Activated CD4-positive, alpha-beta memory T cell treated with anti-CD3 and anti-CD28 coated beads for 36 hours (primary cell): ENCODE results near the gene VPREB3. TPM values are rescaled to one million over a fixed set of nuclear protein-coding genes. Genes with fewer than 3 reads are reported as not detected.

ENCODE experiments used
- CTCF ChIA-PET: fragments of 350-600 bp; sonication (Branson Sonifier 250); formaldehyde crosslinking; loops from one replicate; lab custom pipeline; 2021; ENCODE audit warnings: antibody characterized with exemption, inconsistent platforms; lab: Charles Lee
- POLR2A ChIA-PET: fragments of 350-600 bp; sonication (Branson Sonifier 250); formaldehyde crosslinking; loops from one replicate; lab custom pipeline; 2021; ENCODE audit warnings: antibody characterized with exemption; lab: Charles Lee
- DNase-seq: peaks from one replicate; pipeline ENCODE4 v3.0.0-alpha.2; 2020
- H3K27ac Mint-ChIP-seq: one replicate; pipeline ENCODE4 v1.8.0; 2021; ENCODE audit warnings: mixed read lengths
- H3K27me3 Mint-ChIP-seq: one replicate; pipeline ENCODE4 v1.8.0; 2021; ENCODE audit warnings: mixed read lengths
- H3K36me3 Mint-ChIP-seq: one replicate; pipeline ENCODE4 v1.8.0; 2021; ENCODE audit warnings: mixed read lengths
- H3K4me1 Mint-ChIP-seq: one replicate; pipeline ENCODE4 v1.8.0; 2021; ENCODE audit warnings: low read depth, mixed read lengths
- H3K4me3 Mint-ChIP-seq: one replicate; pipeline ENCODE4 v1.8.0; 2021; ENCODE audit warnings: mild to moderate bottlenecking, mixed read lengths
- H3K9me3 Mint-ChIP-seq: one replicate; pipeline ENCODE4 v1.8.0; 2021; ENCODE audit warnings: mixed read lengths
- intact Hi-C: fragments of 100-400 bp; cut with micrococcal nuclease; formaldehyde crosslinking; loops from one replicate; pipeline ENCODE4 v1.15.1; 2023
- total RNA-seq, 2 experiments: library from RNA; stranded (reverse); gene quantifications; one replicate each; pipeline ENCODE4 v1.2.3, GENCODE V29; 2021

Gene VPREB3
- total RNA-seq, 2 experiments from 2014 or later = not detected

GRCh38 chr22:23716811-23717801 is 37.1 kb downstream of the VPREB3 start:
- Mint-ChIP-seq H3K4me3 (peak overlapping the region; percentile 74), H3K9me3 (no peaks in the 10 kb centered on the region), H3K27ac (peak overlapping the region; percentile 54), H3K27me3 (no peaks in the 10 kb centered on the region), H3K4me1 (peaks cover 11% of the 10 kb centered on the region), H3K36me3 (peaks cover 11% of the 10 kb centered on the region)
- intact Hi-C loops = loop anchor here (1.0 kb wide), 1 partner anchor 9 kb away; no protein-coding TSS in a partner anchor
- POLR2A ChIA-PET = interaction anchor here (0.7 to 3.6 kb wide), 5 partner anchors 11 to 197 kb away, joined by 3 to 15 read pairs (median 3); no protein-coding TSS in a partner anchor
- peak; percentile 85 for DNase-seq
- CTCF ChIA-PET = interaction anchor here (1.2 to 1.3 kb wide), 2 partner anchors 21 to 27 kb away, joined by 4 read pairs; no protein-coding TSS in a partner anchor

- H3K4me3 Mint-ChIP-seq = peak overlapping the region; percentile 41
- DNase-seq = no peak
- intact Hi-C loops = loop anchor here (1.0 kb wide), 1 partner anchor 8 kb away; no protein-coding TSS in a partner anchor
Observed at GRCh38 chr22:23715806-23716375, 38.3 kb downstream of the VPREB3 start.

GRCh38 chr22:23714596-23715578 is 39.3 kb downstream of the VPREB3 start:
- ChIA-PET POLR2A (interaction anchor here (3.6 kb wide), 1 partner anchor 18 kb away, joined by 15 read pairs; no protein-coding TSS in a partner anchor), CTCF (interaction anchor here (0.8 kb wide), 1 partner anchor 19 kb away, joined by 3 read pairs; no protein-coding TSS in a partner anchor)
- intact Hi-C loops = no loop called here
- H3K4me3 Mint-ChIP-seq = peak overlapping the region; percentile 23
- no peak overlapping the region for H3K27ac Mint-ChIP-seq
- DNase-seq = no peak
- no peaks in the 10 kb centered on the region for H3K9me3 Mint-ChIP-seq
- H3K36me3 Mint-ChIP-seq = peaks cover 27% of the 10 kb centered on the region
- peaks cover 14% of the 10 kb centered on the region for H3K4me1 Mint-ChIP-seq
- no peaks in the 10 kb centered on the region for H3K27me3 Mint-ChIP-seq

More at GRCh38 chr22:23715806-23716375, 38.3 kb downstream of the VPREB3 start:
- ChIA-PET CTCF (interaction anchor here (1.3 kb wide), 1 partner anchor 28 kb away, joined by 4 read pairs; no protein-coding TSS in a partner anchor), POLR2A (interaction anchor here (1.4 to 3.6 kb wide), 2 partner anchors 19 to 29 kb away, joined by 3 to 15 read pairs; no protein-coding TSS in a partner anchor)
- Mint-ChIP-seq H3K9me3 (no peaks in the 10 kb centered on the region), H3K27ac (no peak overlapping the region), H3K27me3 (no peaks in the 10 kb centered on the region), H3K4me1 (peaks cover 11% of the 10 kb centered on the region), H3K36me3 (peaks cover 18% of the 10 kb centered on the region)

GRCh38 chr22:23713696-23714595 is 40.3 kb downstream of the VPREB3 start:
- intact Hi-C loops = no loop called here
- Mint-ChIP-seq H3K27me3 (no peaks in the 10 kb centered on the region), H3K9me3 (no peaks in the 10 kb centered on the region), H3K4me3 (no peak overlapping the region), H3K4me1 (peaks cover 24% of the 10 kb centered on the region), H3K36me3 (peaks cover 37% of the 10 kb centered on the region), H3K27ac (no peak overlapping the region)
- no peak for DNase-seq
- POLR2A ChIA-PET = no interaction called here
- CTCF ChIA-PET = interaction anchor here (0.6 kb wide), 1 partner anchor 111 kb away, joined by 3 read pairs; no protein-coding TSS in a partner anchor

GRCh38 chr22:23712256-23712655 is 42.0 kb downstream of the VPREB3 start:
- H3K9me3 Mint-ChIP-seq = no peaks in the 10 kb centered on the region
- ChIA-PET POLR2A (no interaction called here), CTCF (no interaction called here)

GRCh38 chr22:23709107-23709506 is 45.1 kb downstream of the VPREB3 start:
- H3K9me3 Mint-ChIP-seq = no peaks in the 10 kb centered on the region
- CTCF ChIA-PET = no interaction called here
- POLR2A ChIA-PET = interaction anchor here (0.9 kb wide), 1 partner anchor 13 kb away, joined by 3 read pairs; no protein-coding TSS in a partner anchor

More at GRCh38 chr22:23712256-23712655, 42.0 kb downstream of the VPREB3 start:
- no peak for DNase-seq
- no peak overlapping the region for H3K4me3 Mint-ChIP-seq
- H3K36me3 Mint-ChIP-seq = peaks cover 54% of the 10 kb centered on the region
- H3K4me1 Mint-ChIP-seq = peaks cover 36% of the 10 kb centered on the region
- no peak overlapping the region for H3K27ac Mint-ChIP-seq
- intact Hi-C loops = no loop called here
- H3K27me3 Mint-ChIP-seq = no peaks in the 10 kb centered on the region

GRCh38 chr22:23708270-23708669 is 46.0 kb downstream of the VPREB3 start:
- no peak for DNase-seq
- no peaks in the 10 kb centered on the region for H3K27me3 Mint-ChIP-seq

More at GRCh38 chr22:23709107-23709506, 45.1 kb downstream of the VPREB3 start:
- peaks cover 80% of the 10 kb centered on the region for H3K36me3 Mint-ChIP-seq
- DNase-seq = no peak
- H3K4me3 Mint-ChIP-seq = no peak overlapping the region
- H3K4me1 Mint-ChIP-seq = peaks cover 53% of the 10 kb centered on the region
- intact Hi-C loops = loop anchor here (10.0 kb wide), 3 partner anchors 56 to 694 kb away; partner anchors contain the start of genes C22orf15 and CHCHD10
- H3K27me3 Mint-ChIP-seq = no peaks in the 10 kb centered on the region
- H3K27ac Mint-ChIP-seq = no peak overlapping the region

GRCh38 chr22:23705358-23705757 is 48.9 kb downstream of the VPREB3 start:
- no peaks in the 10 kb centered on the region for H3K27me3 Mint-ChIP-seq
- ChIA-PET POLR2A (interaction anchor here (1.3 to 1.7 kb wide), 2 partner anchors 9 to 12 kb away, joined by 4 to 5 read pairs; no protein-coding TSS in a partner anchor), CTCF (no interaction called here)
- H3K36me3 Mint-ChIP-seq = peaks cover 92% of the 10 kb centered on the region
- DNase-seq = peak; percentile 70
- H3K4me3 Mint-ChIP-seq = no peak overlapping the region
- peaks cover 80% of the 10 kb centered on the region for H3K4me1 Mint-ChIP-seq
- intact Hi-C loops = loop anchor here (10.0 kb wide), 3 partner anchors 59 to 691 kb away; partner anchors contain the start of genes C22orf15 and CHCHD10
- peak overlapping the region; percentile 86 for H3K27ac Mint-ChIP-seq
- H3K9me3 Mint-ChIP-seq = no peaks in the 10 kb centered on the region

More at GRCh38 chr22:23708270-23708669, 46.0 kb downstream of the VPREB3 start:
- POLR2A ChIA-PET = no interaction called here
- no peak overlapping the region for H3K4me3 Mint-ChIP-seq
- H3K36me3 Mint-ChIP-seq = peaks cover 82% of the 10 kb centered on the region
- H3K4me1 Mint-ChIP-seq = peaks cover 59% of the 10 kb centered on the region
- CTCF ChIA-PET = no interaction called here
- intact Hi-C loops = loop anchor here (1.0 to 10.0 kb wide), 5 partner anchors 8 to 693 kb away; partner anchors contain the start of genes C22orf15 and CHCHD10
- peak overlapping the region; percentile 50 for H3K27ac Mint-ChIP-seq
- no peaks in the 10 kb centered on the region for H3K9me3 Mint-ChIP-seq

- H3K4me1 Mint-ChIP-seq = peaks cover 80% of the 10 kb centered on the region
- intact Hi-C loops = loop anchor here (1.0 to 10.0 kb wide), 4 partner anchors 9 to 690 kb away; partner anchors contain the start of genes C22orf15 and CHCHD10
- ChIA-PET POLR2A (interaction anchor here (1.7 kb wide), 1 partner anchor 9 kb away, joined by 5 read pairs; no protein-coding TSS in a partner anchor), CTCF (no interaction called here)
- H3K4me3 Mint-ChIP-seq = no peak overlapping the region
- peak overlapping the region; percentile 86 for H3K27ac Mint-ChIP-seq
- no peaks in the 10 kb centered on the region for H3K27me3 Mint-ChIP-seq
- no peak for DNase-seq
- H3K36me3 Mint-ChIP-seq = peaks cover 92% of the 10 kb centered on the region
- peaks cover 4% of the 10 kb centered on the region for H3K9me3 Mint-ChIP-seq
Observed at GRCh38 chr22:23704829-23705228, 49.4 kb downstream of the VPREB3 start.

GRCh38 chr22:23704062-23704461 is 50.2 kb downstream of the VPREB3 start:
- H3K36me3 Mint-ChIP-seq = peaks cover 90% of the 10 kb centered on the region
- intact Hi-C loops = loop anchor here (1.0 to 10.0 kb wide), 4 partner anchors 8 to 689 kb away; partner anchors contain the start of genes C22orf15 and CHCHD10
- DNase-seq = no peak
- no peak overlapping the region for H3K4me3 Mint-ChIP-seq
- ChIA-PET CTCF (no interaction called here), POLR2A (interaction anchor here (1.7 kb wide), 1 partner anchor 8 kb away, joined by 5 read pairs; no protein-coding TSS in a partner anchor)
- no peaks in the 10 kb centered on the region for H3K27me3 Mint-ChIP-seq
- peaks cover 75% of the 10 kb centered on the region for H3K4me1 Mint-ChIP-seq
- H3K9me3 Mint-ChIP-seq = peaks cover 4% of the 10 kb centered on the region
- no peak overlapping the region for H3K27ac Mint-ChIP-seq
